Activated CD8-positive, alpha-beta memory T cell treated with anti-CD3 and anti-CD28 coated beads, Interleukin-2, amount 50 U/mL, for 1 hour (primary cell): Measurements from ENCODE around the gene KRTAP23-1.

Source experiments
- DNase-seq: peaks from one replicate; pipeline ENCODE4 v3.0.0-alpha.2; 2020; ENCODE audit errors: extremely low read depth

The KRTAP23-1 gene

GRCh38 chr21:30348506-30348905 is at the start of gene KRTAP23-1:
Gene KRTAP23-1, minus strand, starts transcription at chr21:30348606. Its CDS starts 0 bp downstream, at chr21:30348606.
- DNase-seq: no peak

GRCh38 chr21:30395731-30396130 is 47.3 kb upstream of the KRTAP23-1 start, which contains the start of gene KRTAP13-1:
Gene KRTAP13-1, plus strand, starts transcription at chr21:30396031. Its CDS starts 56 bp downstream, at chr21:30396087.
- no peak for DNase-seq

GRCh38 chr21:30391492-30392025 is 43.2 kb upstream of the KRTAP23-1 start:
- no peak for DNase-seq

- DNase-seq: no peak
These were observed 33.8 kb upstream of the KRTAP23-1 start for GRCh38 chr21:30382201-30382600.

GRCh38 chr21:30372139-30372770 is 23.8 kb upstream of the KRTAP23-1 start, which contains the start of gene KRTAP13-2:
Gene KRTAP13-2, minus strand, starts transcription at chr21:30372271. Its CDS starts 58 bp downstream, at chr21:30372213.
- DNase-seq: no peak

GRCh38 chr21:30355906-30356305 is 7.5 kb upstream of the KRTAP23-1 start:
- no peak for DNase-seq

- DNase-seq: no peak
These were observed 6.1 kb upstream of the KRTAP23-1 start for GRCh38 chr21:30354308-30355005.

GRCh38 chr21:30351534-30351933 is 3.1 kb upstream of the KRTAP23-1 start:
- no peak for DNase-seq

GRCh38 chr21:30349572-30349971 is 1.2 kb upstream of the KRTAP23-1 start:
- no peak for DNase-seq

- DNase-seq: no peak
These were observed 3.4 kb downstream of the KRTAP23-1 start for GRCh38 chr21:30345014-30345413.

GRCh38 chr21:30340714-30341573 is 7.5 kb downstream of the KRTAP23-1 start:
- DNase-seq: no peak

GRCh38 chr21:30338717-30339116 is 9.7 kb downstream of the KRTAP23-1 start:
- no peak for DNase-seq

- DNase-seq: no peak
These were observed 10.6 kb downstream of the KRTAP23-1 start for GRCh38 chr21:30337772-30338171.

GRCh38 chr21:30337276-30337744 is 11.1 kb downstream of the KRTAP23-1 start, which contains the start of gene KRTAP27-1:
Gene KRTAP27-1, minus strand, starts transcription at chr21:30337694. Its CDS starts 26 bp downstream, at chr21:30337668.
- DNase-seq: no peak

GRCh38 chr21:30336596-30336995 is 11.8 kb downstream of the KRTAP23-1 start:
- DNase-seq: no peak

- DNase-seq: no peak
These were observed 14.7 kb downstream of the KRTAP23-1 start for GRCh38 chr21:30333736-30334135.

GRCh38 chr21:30332681-30333080 is 15.7 kb downstream of the KRTAP23-1 start:
- no peak for DNase-seq

GRCh38 chr21:30329203-30329875 is 19.1 kb downstream of the KRTAP23-1 start:
- no peak for DNase-seq

- no peak for DNase-seq
These were observed 22.0 kb downstream of the KRTAP23-1 start for GRCh38 chr21:30326390-30326789.

- DNase-seq: no peak
These were observed 28.2 kb downstream of the KRTAP23-1 start, which contains the start of gene KRTAP26-1 for GRCh38 chr21:30320215-30320614. Gene KRTAP26-1, minus strand, starts transcription at chr21:30320315. Its CDS starts 280 bp downstream, at chr21:30320035.

GRCh38 chr21:30315701-30316100 is 32.7 kb downstream of the KRTAP23-1 start:
- no peak for DNase-seq
